Caco-2 (cell line): ENCODE data around the gene PSMG3. TPM values are rescaled to one million over a fixed set of nuclear protein-coding genes. Genes with fewer than 3 reads are reported as not detected.

Source experiments
- BruUV-seq: library from RNA; stranded (reverse); fragments of 400-500 nt; replicated peaks from 2 replicates; lab custom pipeline; 2021; lab: Mats Ljungman, UMichigan
- CTCF ChIA-PET: fragments of 300-600 bp; sonication (Branson Sonifier 250); formaldehyde crosslinking; loops from one replicate; lab custom pipeline; 2022; ENCODE audit warnings: antibody characterized with exemption; lab: Charles Lee
- POLR2A ChIA-PET: fragments of 300-600 bp; sonication (Branson Sonifier 250); formaldehyde crosslinking; loops from one replicate; lab custom pipeline; 2022; ENCODE audit warnings: antibody characterized with exemption; lab: Charles Lee
- DNase-seq, 2 experiments: peaks; one replicate each; pipeline versions ENCODE4 v3.0.0 to v3.0.0-alpha.2; 2020 to 2022
- H3K27me3 ChIP-seq: replicated peaks from 2 replicates; pipeline ENCODE4 v1.6.0; 2011; ENCODE audit warnings: low read length; ENCODE audit not compliant: control insufficient read depth, insufficient read depth
- H3K36me3 ChIP-seq: 2 replicates; pipeline ENCODE4 v1.5.1; 2011; ENCODE audit warnings: low read length; ENCODE audit not compliant: control insufficient read depth, insufficient read depth
- H3K4me1 ChIP-seq: fragments of 250-450 bp; sonication (Bioruptor Pico); 2 replicates; pipeline ENCODE4 v1.5.1; 2020; ENCODE audit warnings: mild to moderate bottlenecking
- H3K4me3 ChIP-seq: 2 replicates; pipeline ENCODE4 v1.5.1; 2011; ENCODE audit warnings: low read depth, mild to moderate bottlenecking, control low read depth, low read length
- H3K9me3 ChIP-seq: fragments of 250-450 bp; sonication (Bioruptor Pico); 2 replicates; pipeline ENCODE4 v1.5.1; 2020; ENCODE audit warnings: mild to moderate bottlenecking, moderate library complexity
- H3K27ac Mint-ChIP-seq: one replicate; pipeline ENCODE4 v1.8.0; 2022; ENCODE audit warnings: mixed read lengths; ENCODE audit not compliant: unreplicated experiment
- H3K27me3 Mint-ChIP-seq: one replicate; pipeline ENCODE4 v1.8.0; 2022; ENCODE audit warnings: mixed read lengths; ENCODE audit not compliant: insufficient read depth, unreplicated experiment
- H3K36me3 Mint-ChIP-seq: one replicate; pipeline ENCODE4 v1.8.0; 2022; ENCODE audit warnings: mild to moderate bottlenecking, mixed read lengths; ENCODE audit not compliant: insufficient read depth, unreplicated experiment
- H3K4me1 Mint-ChIP-seq: one replicate; pipeline ENCODE4 v1.8.0; 2022; ENCODE audit warnings: low read depth, mixed read lengths; ENCODE audit not compliant: unreplicated experiment
- H3K4me3 Mint-ChIP-seq: one replicate; pipeline ENCODE4 v1.8.0; 2022; ENCODE audit warnings: mild to moderate bottlenecking, moderate library complexity, mixed read lengths; ENCODE audit not compliant: unreplicated experiment
- H3K9me3 Mint-ChIP-seq: one replicate; pipeline ENCODE4 v1.8.0; 2022; ENCODE audit warnings: mixed read lengths; ENCODE audit not compliant: unreplicated experiment
- intact Hi-C: fragments of 100-400 bp; cut with micrococcal nuclease; formaldehyde crosslinking; loops from one replicate; pipeline ENCODE4 v1.10.0; 2022; ENCODE audit not compliant: unreplicated experiment
- total RNA-seq: library from RNA; stranded (reverse); gene quantifications from 2 replicates; pipeline ENCODE4 v1.2.3, GENCODE V29; 2022
- TF ChIP-seq, protein P1 (sequence below), 2 experiments: fragments of 200-600 bp in 1 of 2; IDR thresholded peaks; 1 replicate in 1 of 2; 2 replicates in 1 of 2; pipeline versions ENCODE4 v1.5.1 to v1.8.0; 2011 to 2022; ENCODE audit warnings: antibody characterized with exemption in 1 of 2, control low read depth in 1 of 2, inconsistent platforms in 1 of 2, low read depth in 1 of 2, low read length in 1 of 2, mild to moderate bottlenecking in 1 of 2, moderate library complexity in 1 of 2; ENCODE audit not compliant: insufficient read depth in 1 of 2, severe bottlenecking in 1 of 2, unreplicated experiment in 1 of 2

Gene PSMG3
- total RNA-seq, 1 experiment from 2014 or later: 35.1 TPM

DNA sequence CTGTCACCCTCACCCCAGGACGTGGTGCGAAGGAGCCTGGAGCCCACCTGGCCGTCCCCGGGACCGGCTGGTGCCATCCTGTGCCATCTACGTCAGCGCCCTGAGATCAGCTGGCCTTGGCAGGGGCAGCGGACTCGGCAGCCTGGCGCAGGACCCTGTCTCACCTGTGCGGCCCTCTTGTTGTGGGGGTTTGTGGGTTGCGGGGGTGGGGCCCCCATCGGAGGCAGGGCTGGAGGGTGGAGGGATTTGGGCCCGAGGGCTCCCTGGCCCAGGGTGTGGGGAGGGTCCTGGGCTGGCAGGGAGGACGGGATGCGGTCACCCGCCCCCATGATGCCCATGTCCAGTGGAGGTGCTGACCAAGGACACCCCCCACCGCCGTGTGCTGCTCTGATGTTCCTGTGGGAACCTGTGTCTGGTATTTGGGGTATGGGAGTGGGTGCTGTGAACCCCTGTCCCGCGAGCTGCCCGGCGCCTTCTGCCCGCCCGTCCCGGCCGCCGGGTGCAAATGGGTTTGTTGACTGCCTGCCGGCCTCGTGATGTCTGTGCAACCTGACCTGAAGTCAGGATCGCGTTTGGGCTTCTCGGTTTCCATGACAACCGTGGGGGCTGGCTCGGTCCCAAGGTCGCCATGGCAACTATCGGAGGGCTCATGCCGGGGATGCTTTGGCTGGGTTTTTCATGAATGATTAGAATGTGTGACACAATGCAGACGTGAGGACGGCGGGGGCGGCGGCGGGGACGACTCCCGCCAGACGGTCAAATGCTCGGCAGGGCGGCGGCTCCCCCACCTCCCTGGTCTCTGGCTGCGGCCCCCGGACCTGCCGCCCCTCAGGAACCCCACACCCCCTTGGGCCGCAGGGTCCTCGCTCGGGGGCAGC is 32.1 kb downstream of the PSMG3 start:
- intact Hi-C loops: loop anchor here (1.0 kb wide), 1 partner anchor 18 kb away; no protein-coding TSS in a partner anchor
- Histone ChIP-seq H3K4me1 (peaks cover 42% of the 10 kb centered on the region), H3K27me3 (no peaks in the 10 kb centered on the region), H3K36me3 (peaks cover 3% of the 10 kb centered on the region), H3K9me3 (no peaks in the 10 kb centered on the region), H3K4me3 (peak overlapping the region; percentile 28)
- peak; percentile 52 to 54 for DNase-seq
- POLR2A ChIA-PET: interaction anchor here (0.7 to 2.4 kb wide), 3 partner anchors 11 to 33 kb away, joined by 3 to 31 read pairs (median 4); partner anchors contain the start of genes PSMG3 and TMEM184A
- peak overlapping the region; percentile 65 for H3K4me3 Mint-ChIP-seq
- TF ChIP-seq, protein P1, sequence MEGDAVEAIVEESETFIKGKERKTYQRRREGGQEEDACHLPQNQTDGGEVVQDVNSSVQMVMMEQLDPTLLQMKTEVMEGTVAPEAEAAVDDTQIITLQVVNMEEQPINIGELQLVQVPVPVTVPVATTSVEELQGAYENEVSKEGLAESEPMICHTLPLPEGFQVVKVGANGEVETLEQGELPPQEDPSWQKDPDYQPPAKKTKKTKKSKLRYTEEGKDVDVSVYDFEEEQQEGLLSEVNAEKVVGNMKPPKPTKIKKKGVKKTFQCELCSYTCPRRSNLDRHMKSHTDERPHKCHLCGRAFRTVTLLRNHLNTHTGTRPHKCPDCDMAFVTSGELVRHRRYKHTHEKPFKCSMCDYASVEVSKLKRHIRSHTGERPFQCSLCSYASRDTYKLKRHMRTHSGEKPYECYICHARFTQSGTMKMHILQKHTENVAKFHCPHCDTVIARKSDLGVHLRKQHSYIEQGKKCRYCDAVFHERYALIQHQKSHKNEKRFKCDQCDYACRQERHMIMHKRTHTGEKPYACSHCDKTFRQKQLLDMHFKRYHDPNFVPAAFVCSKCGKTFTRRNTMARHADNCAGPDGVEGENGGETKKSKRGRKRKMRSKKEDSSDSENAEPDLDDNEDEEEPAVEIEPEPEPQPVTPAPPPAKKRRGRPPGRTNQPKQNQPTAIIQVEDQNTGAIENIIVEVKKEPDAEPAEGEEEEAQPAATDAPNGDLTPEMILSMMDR (IDR thresholded peaks at IDR 0.05; ENCODE audit: insufficient read depth in 1 of 2, low read depth in 1 of 2, low read length in 1 of 2, severe bottlenecking in 1 of 2, unreplicated experiment in 1 of 2): no peak
- no peaks in the 10 kb centered on the region for H3K9me3 Mint-ChIP-seq
- H3K27me3 Mint-ChIP-seq: no peaks in the 10 kb centered on the region
- TSS peak; percentile 77 for BruUV-seq
- peaks cover 72% of the 10 kb centered on the region for H3K36me3 Mint-ChIP-seq
- H3K27ac Mint-ChIP-seq: peak overlapping the region; percentile 88
- CTCF ChIA-PET: interaction anchor here (0.6 to 3.3 kb wide), 3 partner anchors 18 to 41 kb away, joined by 3 to 28 read pairs (median 4); partner anchors contain the start of gene TMEM184A
- peaks cover 11% of the 10 kb centered on the region for H3K4me1 Mint-ChIP-seq

DNA sequence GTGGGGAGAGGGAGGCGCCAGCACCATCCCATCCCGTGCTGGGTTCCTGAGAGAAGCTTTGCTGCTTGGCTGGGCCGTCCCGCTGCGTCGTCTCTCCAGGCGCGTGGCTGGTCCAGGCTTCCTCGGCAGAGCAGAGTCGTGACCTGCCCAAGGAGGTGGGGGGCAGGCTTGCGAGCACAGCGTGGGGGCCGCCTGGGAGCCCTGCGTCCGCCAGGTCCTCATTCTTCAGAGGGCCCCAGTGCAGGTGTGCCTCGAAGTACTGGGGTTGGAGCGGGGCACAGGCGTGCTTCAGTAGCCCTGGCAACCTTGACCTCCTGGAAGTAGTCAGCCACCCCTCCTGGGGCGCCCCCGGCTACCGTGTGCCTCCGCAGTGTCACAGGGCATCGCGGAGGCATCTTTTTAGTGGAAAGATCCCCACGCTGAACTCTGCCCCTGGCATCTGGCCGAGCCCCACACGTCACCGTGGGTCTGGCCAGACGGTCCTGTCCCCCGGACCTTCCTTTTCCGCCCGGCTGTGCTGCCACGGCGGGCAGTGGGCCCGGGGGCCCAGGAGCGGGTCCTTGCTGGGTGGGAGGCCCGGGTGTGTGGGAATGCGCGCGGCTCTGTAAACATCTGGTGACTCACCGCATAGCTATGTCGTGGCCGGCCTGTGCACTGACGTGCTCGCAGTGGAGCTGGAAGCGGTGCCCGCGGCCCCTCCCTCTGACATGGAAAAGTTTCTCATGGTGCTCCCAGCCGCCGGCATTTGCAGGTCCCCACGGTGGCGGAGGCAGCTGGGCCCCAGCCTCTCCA is 32.9 kb downstream of the PSMG3 start:
- DNase-seq: peak; percentile 95 to 98
- BruUV-seq: TSS peak; percentile 45
- H3K4me3 Mint-ChIP-seq: peak overlapping the region; percentile 65
- no peaks in the 10 kb centered on the region for H3K27me3 Mint-ChIP-seq
- intact Hi-C loops: loop anchor here (1.0 kb wide), 1 partner anchor 18 kb away; no protein-coding TSS in a partner anchor
- TF ChIP-seq, protein P1 (IDR thresholded peaks at IDR 0.05; ENCODE audit: insufficient read depth in 1 of 2, low read depth in 1 of 2, low read length in 1 of 2, severe bottlenecking in 1 of 2, unreplicated experiment in 1 of 2): no peak
- peaks cover 11% of the 10 kb centered on the region for H3K4me1 Mint-ChIP-seq
- ChIA-PET POLR2A (interaction anchor here (0.5 to 2.4 kb wide), 4 partner anchors 10 to 704 kb away, joined by 3 to 31 read pairs (median 4); partner anchors contain the start of genes PSMG3 and TMEM184A), CTCF (interaction anchor here (0.6 to 3.3 kb wide), 4 partner anchors 19 to 644 kb away, joined by 3 to 28 read pairs (median 5); partner anchors contain the start of gene TMEM184A)
- peaks cover 51% of the 10 kb centered on the region for H3K4me1 ChIP-seq
- H3K9me3 Mint-ChIP-seq: no peaks in the 10 kb centered on the region
- peak overlapping the region; percentile 88 for H3K27ac Mint-ChIP-seq
- peaks cover 65% of the 10 kb centered on the region for H3K36me3 Mint-ChIP-seq
- H3K27me3 ChIP-seq: no peaks in the 10 kb centered on the region
- H3K36me3 ChIP-seq: peaks cover 1% of the 10 kb centered on the region
- peak overlapping the region; percentile 32 for H3K4me3 ChIP-seq
- H3K9me3 ChIP-seq: no peaks in the 10 kb centered on the region

DNA sequence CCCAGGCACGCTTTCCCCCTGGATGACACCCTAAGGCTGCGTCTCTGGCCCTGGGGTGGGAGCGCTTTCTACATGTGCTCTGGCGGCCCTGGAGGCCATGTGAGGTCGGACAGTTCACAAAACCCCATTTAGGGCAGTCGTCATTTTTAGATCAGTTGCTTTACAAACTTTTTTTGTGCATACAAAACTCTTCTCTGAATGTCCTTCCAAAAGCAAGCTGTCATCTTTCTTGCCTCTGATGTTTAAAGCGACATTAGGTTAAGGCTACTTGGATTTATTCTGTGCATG is 33.4 kb downstream of the PSMG3 start:
- no peak for DNase-seq
- Mint-ChIP-seq H3K9me3 (no peaks in the 10 kb centered on the region), H3K4me3 (peak overlapping the region; percentile 65), H3K27ac (peak overlapping the region; percentile 88), H3K27me3 (no peaks in the 10 kb centered on the region), H3K36me3 (peaks cover 64% of the 10 kb centered on the region), H3K4me1 (peaks cover 11% of the 10 kb centered on the region)
- Histone ChIP-seq H3K4me3 (no peak overlapping the region), H3K4me1 (peaks cover 55% of the 10 kb centered on the region), H3K27me3 (no peaks in the 10 kb centered on the region), H3K9me3 (no peaks in the 10 kb centered on the region), H3K36me3 (no peaks in the 10 kb centered on the region; the same call in 1 of the 2 replicates)
- BruUV-seq: no TSS peak
- intact Hi-C loops: no loop called here
- TF ChIP-seq, protein P1 (IDR thresholded peaks at IDR 0.05; ENCODE audit: insufficient read depth in 1 of 2, low read depth in 1 of 2, low read length in 1 of 2, severe bottlenecking in 1 of 2, unreplicated experiment in 1 of 2): no peak
- POLR2A ChIA-PET: interaction anchor here (0.5 to 2.4 kb wide), 3 partner anchors 19 to 705 kb away, joined by 4 to 31 read pairs (median 5); partner anchors contain the start of gene TMEM184A
- CTCF ChIA-PET: interaction anchor here (0.6 to 3.3 kb wide), 2 partner anchors 20 to 645 kb away, joined by 6 to 28 read pairs; partner anchors contain the start of gene TMEM184A
